ENCODE results near the gene FGF18. TPM values are rescaled to one million over a fixed set of nuclear protein-coding genes. Genes with fewer than 3 reads are reported as not detected.
"Not testable (repeated sequence)": the region's sequence is repeated elsewhere in the genome, so short reads cannot be mapped to it uniquely, and the experiment has no call there.

Gene FGF18
- total RNA-seq, 1 experiment from 2014 or later: 2.1 TPM

- CTCF ChIA-PET: no interaction called here
- Histone ChIP-seq H3K27me3 (replicated peaks; ENCODE audit: control insufficient read depth, insufficient read depth, low read length) (no peaks in the 10 kb centered on the region), H3K4me1 (no peaks in the 10 kb centered on the region), H3K4me3 (ENCODE audit: low read depth, low read length) (no peak overlapping the region), H3K9me3 (no peaks in the 10 kb centered on the region), H3K36me3 (ENCODE audit: control insufficient read depth, insufficient read depth, low read length) (no peaks in the 10 kb centered on the region)
- Mint-ChIP-seq H3K36me3 (ENCODE audit: insufficient read depth, unreplicated experiment) (no peaks in the 10 kb centered on the region), H3K27me3 (ENCODE audit: insufficient read depth, unreplicated experiment) (no peaks in the 10 kb centered on the region), H3K4me1 (ENCODE audit: low read depth, unreplicated experiment) (peaks cover 8% of the 10 kb centered on the region), H3K27ac (ENCODE audit: unreplicated experiment) (no peak overlapping the region), H3K4me3 (ENCODE audit: unreplicated experiment) (no peak overlapping the region), H3K9me3 (ENCODE audit: unreplicated experiment) (no peaks in the 10 kb centered on the region)
- no peak for TF ChIP-seq CTCF (IDR thresholded peaks at IDR 0.05; ENCODE audit: insufficient read depth in 1 of 2, low read depth in 1 of 2, low read length in 1 of 2, severe bottlenecking in 1 of 2, unreplicated experiment in 1 of 2)
- no TSS peak for BruUV-seq (replicated peaks)
- intact Hi-C loops (cut with micrococcal nuclease; ENCODE audit: unreplicated experiment): no loop called here
- DNase-seq: no peak
- POLR2A ChIA-PET: no interaction called here
These were observed 48.1 kb upstream of the FGF18 start for GRCh38 chr5:171371326-171371725.

- no peak overlapping the region for H3K27ac Mint-ChIP-seq (ENCODE audit: unreplicated experiment)
- intact Hi-C loops (cut with micrococcal nuclease; ENCODE audit: unreplicated experiment): no loop called here
- Histone ChIP-seq H3K36me3 (ENCODE audit: control insufficient read depth, insufficient read depth, low read length) (no peaks in the 10 kb centered on the region), H3K4me3 (ENCODE audit: low read depth, low read length) (no peak overlapping the region), H3K9me3 (no peaks in the 10 kb centered on the region), H3K27me3 (replicated peaks; ENCODE audit: control insufficient read depth, insufficient read depth, low read length) (no peaks in the 10 kb centered on the region), H3K4me1 (no peaks in the 10 kb centered on the region)
- H3K4me1 Mint-ChIP-seq (ENCODE audit: low read depth, unreplicated experiment): no peaks in the 10 kb centered on the region
- no peak for DNase-seq
- no peaks in the 10 kb centered on the region for H3K36me3 Mint-ChIP-seq (ENCODE audit: insufficient read depth, unreplicated experiment)
- H3K27me3 Mint-ChIP-seq (ENCODE audit: insufficient read depth, unreplicated experiment): no peaks in the 10 kb centered on the region
- BruUV-seq (replicated peaks): no TSS peak
- no peak overlapping the region for H3K4me3 Mint-ChIP-seq (ENCODE audit: unreplicated experiment)
- TF ChIP-seq CTCF (IDR thresholded peaks at IDR 0.05; ENCODE audit: insufficient read depth in 1 of 2, low read depth in 1 of 2, low read length in 1 of 2, severe bottlenecking in 1 of 2, unreplicated experiment in 1 of 2): no peak
- no peaks in the 10 kb centered on the region for H3K9me3 Mint-ChIP-seq (ENCODE audit: unreplicated experiment)
- ChIA-PET CTCF (no interaction called here), POLR2A (no interaction called here)
These were observed 39.5 kb upstream of the FGF18 start for GRCh38 chr5:171379961-171380360.

GRCh38 chr5:171384416-171384815 lies 35.0 kb upstream of the FGF18 start:
- H3K36me3 ChIP-seq (ENCODE audit: control insufficient read depth, insufficient read depth, low read length); H3K4me3 ChIP-seq (ENCODE audit: low read depth, low read length); DNase-seq; POLR2A ChIA-PET; H3K9me3 ChIP-seq; H3K27me3 Mint-ChIP-seq (ENCODE audit: insufficient read depth, unreplicated experiment); H3K27me3 ChIP-seq (replicated peaks; ENCODE audit: control insufficient read depth, insufficient read depth, low read length); H3K4me1 Mint-ChIP-seq (ENCODE audit: low read depth, unreplicated experiment); BruUV-seq (replicated peaks); H3K4me1 ChIP-seq; intact Hi-C loops (cut with micrococcal nuclease; ENCODE audit: unreplicated experiment); H3K27ac Mint-ChIP-seq (ENCODE audit: unreplicated experiment); H3K4me3 Mint-ChIP-seq (ENCODE audit: unreplicated experiment); H3K9me3 Mint-ChIP-seq (ENCODE audit: unreplicated experiment); CTCF ChIA-PET: not testable (repeated sequence)
- H3K36me3 Mint-ChIP-seq (ENCODE audit: insufficient read depth, unreplicated experiment): peaks cover 24% of the 10 kb centered on the region

- CTCF ChIA-PET; H3K4me3 ChIP-seq (ENCODE audit: low read depth, low read length); H3K9me3 Mint-ChIP-seq (ENCODE audit: unreplicated experiment); BruUV-seq (replicated peaks); H3K9me3 ChIP-seq; H3K27me3 Mint-ChIP-seq (ENCODE audit: insufficient read depth, unreplicated experiment); H3K27me3 ChIP-seq (replicated peaks; ENCODE audit: control insufficient read depth, insufficient read depth, low read length); H3K36me3 ChIP-seq (ENCODE audit: control insufficient read depth, insufficient read depth, low read length); intact Hi-C loops (cut with micrococcal nuclease; ENCODE audit: unreplicated experiment); H3K27ac Mint-ChIP-seq (ENCODE audit: unreplicated experiment); H3K4me1 ChIP-seq; POLR2A ChIA-PET; H3K4me3 Mint-ChIP-seq (ENCODE audit: unreplicated experiment); DNase-seq; H3K4me1 Mint-ChIP-seq (ENCODE audit: low read depth, unreplicated experiment): not testable (repeated sequence)
- H3K36me3 Mint-ChIP-seq (ENCODE audit: insufficient read depth, unreplicated experiment): peaks cover 30% of the 10 kb centered on the region
These were observed 34.4 kb upstream of the FGF18 start for GRCh38 chr5:171384999-171385398.
